Neural crest cell (in vitro differentiated cells): ENCODE measurements around the gene TRAP1. TPM values are rescaled to one million over a fixed set of nuclear protein-coding genes. Genes with fewer than 3 reads are reported as not detected.

Experiments
- DNase-seq: peaks from one replicate; pipeline ENCODE4 v3.0.0; 2021; ENCODE audit warnings: low read depth, mixed read lengths, low spot score
- H3K27ac Mint-ChIP-seq: one replicate; pipeline ENCODE4 v1.8.0; 2021; ENCODE audit warnings: mild to moderate bottlenecking, mixed read lengths; ENCODE audit not compliant: unreplicated experiment
- H3K27me3 Mint-ChIP-seq: 2 replicates; pipeline ENCODE4 v1.8.0; 2021; ENCODE audit warnings: low read depth, mild to moderate bottlenecking, mixed read lengths
- H3K36me3 Mint-ChIP-seq: 2 replicates; pipeline ENCODE4 v1.8.0; 2021; ENCODE audit warnings: low read depth, mild to moderate bottlenecking, mixed read lengths
- H3K4me1 Mint-ChIP-seq: 2 replicates; pipeline ENCODE4 v1.8.0; 2021; ENCODE audit warnings: mixed read lengths
- H3K4me3 Mint-ChIP-seq: one replicate; pipeline ENCODE4 v1.8.0; 2021; ENCODE audit warnings: mild to moderate bottlenecking, mixed read lengths
- H3K9me3 Mint-ChIP-seq: 2 replicates; pipeline ENCODE4 v1.8.0; 2021; ENCODE audit warnings: mixed read lengths
- CTCF ChIP-seq: fragments of 200-600 bp; sonication (generic); conservative IDR thresholded peaks from 2 replicates; pipeline ENCODE4 v1.5.0; 2021; ENCODE audit warnings: antibody characterized with exemption, mild to moderate bottlenecking
- total RNA-seq: library from RNA; stranded (reverse); gene quantifications from 2 replicates; pipeline ENCODE4 v1.2.1, GENCODE V29; 2021

TRAP1 gene
- total RNA-seq, 1 donor from 2014 or later, result 152 TPM

- H3K27me3 Mint-ChIP-seq, result no peaks in the 10 kb centered on the region
- peaks cover 25% of the 10 kb centered on the region for H3K36me3 Mint-ChIP-seq
- no peaks in the 10 kb centered on the region for H3K9me3 Mint-ChIP-seq
- H3K4me3 Mint-ChIP-seq, result no peak overlapping the region
- TF ChIP-seq CTCF, result no peak
- H3K27ac Mint-ChIP-seq, result peak overlapping the region; percentile 62
- DNase-seq, result no peak
- peaks cover 14% of the 10 kb centered on the region for H3K4me1 Mint-ChIP-seq
Observed at GRCh38 chr16:3744018-3744417, 26.7 kb upstream of the TRAP1 start.

DNA sequence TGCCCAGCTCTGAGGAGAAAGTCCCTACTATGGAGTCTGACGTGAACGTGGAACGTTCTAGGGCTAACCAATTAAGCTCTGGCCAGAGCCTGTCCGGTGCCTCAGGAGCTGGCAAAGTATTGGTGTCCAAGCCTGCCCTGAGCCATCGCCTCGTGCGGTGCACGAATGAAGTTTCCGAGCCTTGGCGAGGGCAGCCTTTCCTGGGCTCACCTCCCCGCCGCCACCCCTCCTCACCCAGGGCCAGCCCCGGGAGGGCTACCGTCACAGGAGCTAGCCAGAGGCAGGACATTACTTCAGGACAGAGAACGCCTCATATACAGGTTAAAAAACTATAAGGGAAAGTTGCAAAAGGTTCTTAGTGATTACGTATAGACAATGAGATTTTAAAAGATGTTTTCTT is 23.6 kb upstream of the TRAP1 start:
- Mint-ChIP-seq H3K9me3 (no peaks in the 10 kb centered on the region), H3K36me3 (peaks cover 28% of the 10 kb centered on the region)

GRCh38 chr16:3740186-3740585 is 22.9 kb upstream of the TRAP1 start:
- no peaks in the 10 kb centered on the region for H3K4me1 Mint-ChIP-seq
- no peak overlapping the region for H3K4me3 Mint-ChIP-seq
- H3K9me3 Mint-ChIP-seq, result no peaks in the 10 kb centered on the region
- DNase-seq, result no peak
- H3K27ac Mint-ChIP-seq, result no peak overlapping the region
- no peak for TF ChIP-seq CTCF
- peaks cover 28% of the 10 kb centered on the region for H3K36me3 Mint-ChIP-seq
- H3K27me3 Mint-ChIP-seq, result no peaks in the 10 kb centered on the region

More for the DNA sequence above, 23.6 kb upstream of the TRAP1 start:
- no peak for DNase-seq
- H3K27me3 Mint-ChIP-seq, result no peaks in the 10 kb centered on the region
- H3K27ac Mint-ChIP-seq, result no peak overlapping the region
- no peak for TF ChIP-seq CTCF
- H3K4me3 Mint-ChIP-seq, result no peak overlapping the region
- peaks cover 4% of the 10 kb centered on the region for H3K4me1 Mint-ChIP-seq

GRCh38 chr16:3739636-3740035 is 22.3 kb upstream of the TRAP1 start:
- peaks cover 3% of the 10 kb centered on the region for H3K27me3 Mint-ChIP-seq
- H3K4me3 Mint-ChIP-seq, result no peak overlapping the region
- no peak for DNase-seq
- no peak for TF ChIP-seq CTCF
- no peak overlapping the region for H3K27ac Mint-ChIP-seq
- H3K36me3 Mint-ChIP-seq, result peaks cover 33% of the 10 kb centered on the region
- H3K9me3 Mint-ChIP-seq, result no peaks in the 10 kb centered on the region
- H3K4me1 Mint-ChIP-seq, result no peaks in the 10 kb centered on the region

DNA sequence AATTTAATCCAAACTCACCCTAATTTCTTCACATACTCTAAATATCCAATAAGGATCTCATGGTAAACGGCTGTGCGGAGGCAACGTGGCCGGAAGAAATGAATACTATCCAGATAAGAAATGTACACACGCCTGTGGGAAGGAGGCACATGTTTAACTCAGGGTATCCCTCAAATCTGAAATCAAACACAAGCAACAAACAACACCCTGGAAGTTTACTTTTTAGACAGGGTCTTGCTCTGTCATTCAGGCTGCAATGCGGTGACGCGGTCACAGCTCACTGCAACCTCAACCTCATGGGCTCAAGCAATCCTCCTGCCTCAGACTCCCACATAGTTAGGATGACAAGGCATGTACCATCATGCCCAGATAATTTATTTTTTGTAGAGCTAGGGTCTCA is 21.2 kb upstream of the TRAP1 start:
- no peak overlapping the region for H3K27ac Mint-ChIP-seq
- H3K4me3 Mint-ChIP-seq, result no peak overlapping the region
- TF ChIP-seq CTCF, result no peak
- no peak for DNase-seq
- peaks cover 3% of the 10 kb centered on the region for H3K27me3 Mint-ChIP-seq
- no peaks in the 10 kb centered on the region for H3K9me3 Mint-ChIP-seq
- no peaks in the 10 kb centered on the region for H3K4me1 Mint-ChIP-seq
- peaks cover 33% of the 10 kb centered on the region for H3K36me3 Mint-ChIP-seq

DNA sequence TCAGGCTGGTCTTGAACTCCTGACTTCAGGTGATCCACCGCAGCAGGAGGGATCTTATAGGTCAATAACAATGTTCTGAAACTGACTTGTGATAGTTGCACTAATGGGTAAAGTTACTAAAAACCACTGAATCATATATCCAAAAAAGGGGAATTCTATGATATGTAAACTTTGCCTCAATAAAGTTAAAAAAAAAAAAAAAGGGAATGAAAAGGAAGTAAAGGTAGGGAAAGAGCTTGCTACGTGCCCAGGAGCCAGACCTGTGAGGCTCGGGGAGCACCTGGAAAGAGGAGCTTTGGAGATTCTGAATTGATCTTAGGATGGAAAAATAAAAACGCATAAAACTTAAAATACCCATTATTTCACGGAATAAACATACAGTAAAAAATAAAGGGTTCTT is 20.8 kb upstream of the TRAP1 start:
- Mint-ChIP-seq H3K4me1 (no peaks in the 10 kb centered on the region), H3K9me3 (no peaks in the 10 kb centered on the region), H3K36me3 (peaks cover 33% of the 10 kb centered on the region), H3K27me3 (peaks cover 3% of the 10 kb centered on the region), H3K27ac (no peak overlapping the region), H3K4me3 (no peak overlapping the region)
- TF ChIP-seq CTCF, result no peak
- DNase-seq, result no peak
